ENCODE data around the gene IL5RA. TPM values are rescaled to one million over a fixed set of nuclear protein-coding genes. Genes with fewer than 3 reads are reported as not detected.

IL5RA gene
- total and polyA plus RNA-seq, 9 of the 15 experiments (the other 6 are each of a cell fraction or from before 2014, with no cell fraction given): 0.07 to 0.28 (median 0.14) TPM; not detected in 4

- TF ChIP-seq, protein P1, sequence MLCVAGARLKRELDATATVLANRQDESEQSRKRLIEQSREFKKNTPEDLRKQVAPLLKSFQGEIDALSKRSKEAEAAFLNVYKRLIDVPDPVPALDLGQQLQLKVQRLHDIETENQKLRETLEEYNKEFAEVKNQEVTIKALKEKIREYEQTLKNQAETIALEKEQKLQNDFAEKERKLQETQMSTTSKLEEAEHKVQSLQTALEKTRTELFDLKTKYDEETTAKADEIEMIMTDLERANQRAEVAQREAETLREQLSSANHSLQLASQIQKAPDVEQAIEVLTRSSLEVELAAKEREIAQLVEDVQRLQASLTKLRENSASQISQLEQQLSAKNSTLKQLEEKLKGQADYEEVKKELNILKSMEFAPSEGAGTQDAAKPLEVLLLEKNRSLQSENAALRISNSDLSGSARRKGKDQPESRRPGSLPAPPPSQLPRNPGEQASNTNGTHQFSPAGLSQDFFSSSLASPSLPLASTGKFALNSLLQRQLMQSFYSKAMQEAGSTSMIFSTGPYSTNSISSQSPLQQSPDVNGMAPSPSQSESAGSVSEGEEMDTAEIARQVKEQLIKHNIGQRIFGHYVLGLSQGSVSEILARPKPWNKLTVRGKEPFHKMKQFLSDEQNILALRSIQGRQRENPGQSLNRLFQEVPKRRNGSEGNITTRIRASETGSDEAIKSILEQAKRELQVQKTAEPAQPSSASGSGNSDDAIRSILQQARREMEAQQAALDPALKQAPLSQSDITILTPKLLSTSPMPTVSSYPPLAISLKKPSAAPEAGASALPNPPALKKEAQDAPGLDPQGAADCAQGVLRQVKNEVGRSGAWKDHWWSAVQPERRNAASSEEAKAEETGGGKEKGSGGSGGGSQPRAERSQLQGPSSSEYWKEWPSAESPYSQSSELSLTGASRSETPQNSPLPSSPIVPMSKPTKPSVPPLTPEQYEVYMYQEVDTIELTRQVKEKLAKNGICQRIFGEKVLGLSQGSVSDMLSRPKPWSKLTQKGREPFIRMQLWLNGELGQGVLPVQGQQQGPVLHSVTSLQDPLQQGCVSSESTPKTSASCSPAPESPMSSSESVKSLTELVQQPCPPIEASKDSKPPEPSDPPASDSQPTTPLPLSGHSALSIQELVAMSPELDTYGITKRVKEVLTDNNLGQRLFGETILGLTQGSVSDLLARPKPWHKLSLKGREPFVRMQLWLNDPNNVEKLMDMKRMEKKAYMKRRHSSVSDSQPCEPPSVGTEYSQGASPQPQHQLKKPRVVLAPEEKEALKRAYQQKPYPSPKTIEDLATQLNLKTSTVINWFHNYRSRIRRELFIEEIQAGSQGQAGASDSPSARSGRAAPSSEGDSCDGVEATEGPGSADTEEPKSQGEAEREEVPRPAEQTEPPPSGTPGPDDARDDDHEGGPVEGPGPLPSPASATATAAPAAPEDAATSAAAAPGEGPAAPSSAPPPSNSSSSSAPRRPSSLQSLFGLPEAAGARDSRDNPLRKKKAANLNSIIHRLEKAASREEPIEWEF (CRISPR knock-in tag; IDR thresholded peaks at IDR 0.05): no peak
These were observed 22.9 kb downstream of the IL5RA start (continued) for GRCh38 chr3:3087279-3087678.

DNA sequence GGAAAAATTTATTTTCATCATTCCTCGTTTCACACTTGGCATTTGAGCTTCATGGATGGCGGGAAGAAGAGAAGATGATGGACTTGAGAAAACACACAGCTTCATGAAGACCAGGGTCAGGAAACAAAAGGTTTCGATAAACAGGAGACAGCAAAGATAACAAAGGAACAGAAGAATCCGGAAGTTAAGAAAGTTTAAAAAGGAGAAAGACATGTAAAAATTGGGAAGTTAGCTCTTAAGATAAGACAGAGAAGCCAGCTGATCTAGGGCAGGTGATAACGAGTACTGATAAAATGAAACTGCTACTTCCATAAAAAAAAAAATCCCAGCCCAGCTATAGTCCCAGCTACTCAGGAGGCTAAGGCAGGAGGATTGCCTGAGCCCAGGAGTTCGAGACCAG lies 23.9 kb downstream of the IL5RA start:
- Histone ChIP-seq H3K4me3 (no peak overlapping the region), H3K27ac (ENCODE audit: extremely low read depth, low read depth, low read length) (no peak overlapping the region), H3K9me3 (replicated peaks; ENCODE audit: control insufficient read depth, insufficient read depth, low read depth, low read length) (no peaks in the 10 kb centered on the region), H3K4me2 (ENCODE audit: insufficient read depth, low read length) (no peak overlapping the region), H3K9ac (ENCODE audit: insufficient read depth in 1 of 2, low read depth in 2 of 2, low read length in 2 of 2) (no peak overlapping the region), H3K36me3 (ENCODE audit: control insufficient read depth, insufficient read depth, low read length) (no peaks in the 10 kb centered on the region), H4K20me1 (replicated peaks; ENCODE audit: control insufficient read depth, insufficient read depth, low read length) (no peaks in the 10 kb centered on the region), H3K4me1 (replicated peaks in 1 of 2; ENCODE audit: control insufficient read depth in 2 of 2, insufficient read depth in 2 of 2, low read length in 2 of 2) (peaks cover 0 to 7% of the 10 kb centered on the region in 2 experiments; a peak in 2 of 5 replicates), H3K79me2 (ENCODE audit: control insufficient read depth, insufficient read depth, low read length) (no peaks in the 10 kb centered on the region), H2AFZ (ENCODE audit: low read depth, low read length) (no peak overlapping the region), H3K9me1 (ENCODE audit: control insufficient read depth, insufficient read depth, low read length) (no peaks in the 10 kb centered on the region), H3K27me3 (ENCODE audit: control insufficient read depth in 2 of 2, insufficient read depth in 2 of 2, low read length in 2 of 2) (peaks cover 0 to under 1% of the 10 kb centered on the region in 2 experiments; a peak in 1 of 5 replicates)
- 0% methylated on average over 6 of the region's 6 CpGs for WGBS (ENCODE audit: insufficient coverage, low coverage, missing lambda C conversion rate)
- ATAC-seq: no peak
- FAIRE-seq: no peak
- BruUV-seq (replicated peaks): no TSS peak
- CTCF ChIA-PET (ENCODE audit: low intra/inter-chr PET ratio): no interaction called here
- DNase-seq (ENCODE audit: extremely low read depth in 1 of 4, low spot score in 3 of 4): no peak
- POLR2A ChIA-PET: interaction anchor here (0.7 to 1.0 kb wide), 2 partner anchors 9 to 11 kb away, joined by 3 read pairs; no protein-coding TSS in a partner anchor
- intact Hi-C loops (cut with micrococcal nuclease) (no loop called here), in situ Hi-C loops (cut with MboI) (no loop called here)
- TF ChIP-seq ZNF354B (CRISPR knock-in tag; IDR thresholded peaks at IDR 0.05) (no peak), ZNF584 (CRISPR knock-in tag; IDR thresholded peaks at IDR 0.05; ENCODE audit: low read depth) (no peak), PRMT5 (CRISPR knock-in tag; IDR thresholded peaks at IDR 0.05) (no peak), RAD21 (CRISPR knock-in tag; conservative IDR thresholded peaks at IDR 0.05 in 1 of 2, IDR thresholded peaks at IDR 0.05 in 1 of 2) (0 out of 4 replicates have a peak, but pooled peaks of 1 of the 2 experiments have one; percentile 11), CTBP1 (IDR thresholded peaks at IDR 0.05; ENCODE audit: borderline replicate concordance) (peak; percentile 45; the same call in 1 of the 2 replicates), CXXC5 (CRISPR knock-in tag; IDR thresholded peaks at IDR 0.05) (no peak), ELF4 (CRISPR knock-in tag; IDR thresholded peaks at IDR 0.05) (0 out of 2 replicates have a peak, but pooled peaks have one; percentile 41), ADNP (tag; IDR thresholded peaks at IDR 0.05) (peak; percentile 49; the same call in 1 of the 2 replicates), SMARCE1 (IDR thresholded peaks at IDR 0.05) (peak; percentile 72; the same call in 1 of the 2 replicates), ZNF121 (CRISPR knock-in tag; conservative IDR thresholded peaks at IDR 0.05) (peak; percentile 39; the same call in 1 of the 2 replicates), TEAD1 (CRISPR knock-in tag; IDR thresholded peaks at IDR 0.05) (peak in 1 of 2 experiments; percentile 63; a peak in 1 of 4 replicates), ZBTB12 (CRISPR knock-in tag; IDR thresholded peaks at IDR 0.05) (no peak)
- TF ChIP-seq, protein P2, sequence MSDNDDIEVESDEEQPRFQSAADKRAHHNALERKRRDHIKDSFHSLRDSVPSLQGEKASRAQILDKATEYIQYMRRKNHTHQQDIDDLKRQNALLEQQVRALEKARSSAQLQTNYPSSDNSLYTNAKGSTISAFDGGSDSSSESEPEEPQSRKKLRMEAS (CRISPR knock-in tag; IDR thresholded peaks at IDR 0.05): no peak

Measured in K562 (cell line).